Fibroblast of the aortic adventitia (primary cell): Measurements from ENCODE around the gene ZBED5. TPM values are rescaled to one million over a fixed set of nuclear protein-coding genes. Genes with fewer than 3 reads are reported as not detected.

Experiments
- DNase-seq: peaks from one replicate; pipeline ENCODE4 v3.0.0-alpha.2; 2010; ENCODE audit warnings: low read depth
- H3K4me3 ChIP-seq: 2 replicates; pipeline ENCODE4 v1.5.1; 2011; ENCODE audit warnings: low read depth, mild to moderate bottlenecking, control low read depth, low read length, moderate library complexity
- total RNA-seq: library from RNA; depleted of rRNA; stranded (reverse); fragments of >200 nt; gene quantifications from 2 replicates; pipeline ENCODE4 v1.2.3, GENCODE V29; 2012; ENCODE audit warnings: low replicate concordance
- TF ChIP-seq, protein P1 (sequence below): IDR thresholded peaks from 2 replicates; pipeline ENCODE4 v1.5.1; 2011; ENCODE audit warnings: mild to moderate bottlenecking, low read length, control low read depth, inconsistent platforms; ENCODE audit not compliant: insufficient read depth

Gene ZBED5
- total RNA-seq = 30.3 and 60.6 TPM in 2 replicates

DNA sequence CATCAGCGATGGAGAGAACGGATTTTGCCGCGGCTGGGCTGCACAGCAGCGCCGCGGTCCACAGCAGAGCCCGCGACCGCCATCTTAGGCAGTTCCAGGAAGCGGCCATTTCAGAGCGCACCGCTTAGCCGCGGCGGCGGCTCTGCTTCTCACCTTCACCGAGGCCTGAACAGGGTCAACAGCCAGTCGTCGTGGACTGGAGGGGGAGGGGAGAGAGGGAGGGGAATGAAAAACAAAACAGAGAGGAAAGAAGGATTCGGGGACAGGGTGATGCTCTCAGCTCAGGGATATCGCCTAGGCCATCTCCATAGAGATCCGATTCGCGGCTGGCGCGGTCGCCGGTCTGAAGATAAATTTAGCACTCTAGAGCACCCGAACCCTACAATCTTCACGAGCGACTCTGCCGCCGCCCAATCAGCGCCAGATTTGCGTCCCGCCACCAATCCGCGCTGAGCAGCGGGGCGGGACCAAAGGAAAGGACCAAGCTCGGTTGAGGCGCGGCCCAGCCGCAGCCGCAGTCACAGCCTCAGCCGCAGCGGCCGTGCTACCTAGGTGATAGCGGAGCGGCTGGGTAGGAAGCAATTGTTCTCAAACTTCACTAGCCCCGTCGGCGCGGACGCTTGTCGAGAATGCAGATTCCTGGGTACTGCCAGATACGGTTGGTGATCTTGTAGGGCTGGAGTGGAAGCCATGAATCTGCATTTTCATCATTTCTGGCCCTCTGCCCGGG is at the start of gene ZBED5:
Gene ZBED5, minus strand, starts transcription at position 345 of the 730 bp plus-strand sequence. CDS start 3,108 bp downstream, outside the sequence.
- H3K4me3 ChIP-seq = peak within 1 kb of the TSS; percentile 94
- peak; percentile 97 for DNase-seq
- TF ChIP-seq, protein P1, sequence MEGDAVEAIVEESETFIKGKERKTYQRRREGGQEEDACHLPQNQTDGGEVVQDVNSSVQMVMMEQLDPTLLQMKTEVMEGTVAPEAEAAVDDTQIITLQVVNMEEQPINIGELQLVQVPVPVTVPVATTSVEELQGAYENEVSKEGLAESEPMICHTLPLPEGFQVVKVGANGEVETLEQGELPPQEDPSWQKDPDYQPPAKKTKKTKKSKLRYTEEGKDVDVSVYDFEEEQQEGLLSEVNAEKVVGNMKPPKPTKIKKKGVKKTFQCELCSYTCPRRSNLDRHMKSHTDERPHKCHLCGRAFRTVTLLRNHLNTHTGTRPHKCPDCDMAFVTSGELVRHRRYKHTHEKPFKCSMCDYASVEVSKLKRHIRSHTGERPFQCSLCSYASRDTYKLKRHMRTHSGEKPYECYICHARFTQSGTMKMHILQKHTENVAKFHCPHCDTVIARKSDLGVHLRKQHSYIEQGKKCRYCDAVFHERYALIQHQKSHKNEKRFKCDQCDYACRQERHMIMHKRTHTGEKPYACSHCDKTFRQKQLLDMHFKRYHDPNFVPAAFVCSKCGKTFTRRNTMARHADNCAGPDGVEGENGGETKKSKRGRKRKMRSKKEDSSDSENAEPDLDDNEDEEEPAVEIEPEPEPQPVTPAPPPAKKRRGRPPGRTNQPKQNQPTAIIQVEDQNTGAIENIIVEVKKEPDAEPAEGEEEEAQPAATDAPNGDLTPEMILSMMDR = no peak

DNA sequence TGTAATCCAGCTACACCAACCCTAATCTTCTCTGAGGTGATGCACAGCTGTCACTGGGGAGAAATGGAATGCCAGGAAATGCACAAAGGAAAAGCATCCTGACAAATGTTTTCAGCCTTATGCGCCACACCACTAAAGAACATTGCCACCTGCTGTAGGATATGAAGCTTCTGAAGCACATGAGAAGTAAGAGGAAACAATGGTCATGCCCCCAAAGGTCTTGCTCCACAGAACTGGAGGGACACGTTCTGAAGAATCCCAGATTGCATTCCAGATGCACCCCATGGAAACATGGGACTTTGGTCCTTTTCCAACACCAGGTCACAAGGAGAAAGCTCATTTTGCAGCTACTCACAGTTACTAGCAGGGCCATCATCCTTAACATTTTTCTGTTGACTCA is 48.7 kb upstream of the ZBED5 start:
- DNase-seq = peak; percentile 46
- H3K4me3 ChIP-seq = no peak overlapping the region
- TF ChIP-seq, protein P1 = peak; percentile 23

- no peak for DNase-seq
- TF ChIP-seq, protein P1 = no peak
- no peak overlapping the region for H3K4me3 ChIP-seq
Measured at GRCh38 chr11:10902301-10903063, 44.6 kb upstream of the ZBED5 start.

GRCh38 chr11:10900681-10901415 is 43.0 kb upstream of the ZBED5 start:
- TF ChIP-seq, protein P1 = no peak
- DNase-seq = no peak
- peak overlapping the region; percentile 13 for H3K4me3 ChIP-seq

DNA sequence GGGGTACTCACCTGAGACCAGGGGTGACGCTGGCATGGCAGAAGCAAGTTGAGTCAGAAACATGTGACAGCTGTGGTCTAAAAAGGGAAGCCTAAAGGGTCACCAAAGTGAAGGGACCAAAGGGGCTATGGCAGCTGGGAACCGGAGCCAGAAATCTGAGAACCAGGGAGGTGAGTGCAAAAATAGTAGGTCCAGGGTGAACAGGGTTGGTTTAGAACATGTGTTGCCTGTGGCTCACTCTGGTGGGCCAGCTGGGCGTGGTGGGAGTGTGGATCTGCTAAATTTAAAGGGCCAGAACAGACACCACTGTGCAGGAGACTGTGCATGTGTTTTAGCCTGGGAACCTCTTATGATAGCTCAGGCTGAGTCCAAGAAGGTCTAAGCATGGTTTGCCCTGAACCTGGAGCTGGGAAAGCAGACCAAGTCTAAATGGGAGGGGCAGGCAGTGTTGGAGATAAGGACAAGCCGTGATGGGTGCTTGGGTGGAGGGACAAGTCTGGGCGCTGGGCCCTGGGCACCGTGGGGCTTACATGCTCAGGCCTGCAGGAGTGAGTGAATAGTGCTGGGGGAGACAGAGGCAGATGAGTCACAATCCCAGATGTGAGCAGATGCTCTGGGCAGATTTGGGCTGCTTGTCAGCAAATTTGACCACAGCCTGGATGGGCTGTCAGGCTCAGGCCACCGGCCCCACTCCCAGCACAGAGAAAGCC is 41.4 kb upstream of the ZBED5 start:
- DNase-seq = no peak
- H3K4me3 ChIP-seq = peak overlapping the region; percentile 49

GRCh38 chr11:10898763-10899025 is 40.8 kb upstream of the ZBED5 start:
- TF ChIP-seq, protein P1 = no peak
- H3K4me3 ChIP-seq = peak overlapping the region; percentile 49
- no peak for DNase-seq

More for the DNA sequence above, 41.4 kb upstream of the ZBED5 start:
- TF ChIP-seq, protein P1 = no peak
